Brain microvascular endothelial cell (primary cell): ENCODE results near the gene WDR90.
A peak's percentile ranks its signal among the peaks of the same experiment; 100 is the strongest.

Experiments
- DNase-seq: peaks from one replicate; pipeline ENCODE4 v3.0.0-alpha.2; 2020
- H3K27ac ChIP-seq: fragments of 250-450 bp; sonication (Bioruptor Pico); 2 replicates; pipeline ENCODE4 v1.5.1; 2020; ENCODE audit warnings: mild to moderate bottlenecking, moderate library complexity
- H3K27me3 ChIP-seq: fragments of 250-450 bp; sonication (Bioruptor Pico); replicated peaks from 2 replicates; pipeline ENCODE4 v1.5.1; 2020; ENCODE audit warnings: mild to moderate bottlenecking
- H3K36me3 ChIP-seq: fragments of 250-450 bp; sonication (Bioruptor Pico); replicated peaks from 2 replicates; pipeline ENCODE4 v1.5.1; 2020; ENCODE audit warnings: mild to moderate bottlenecking
- H3K4me3 ChIP-seq: 2 replicates; pipeline ENCODE4 v1.5.1; 2011; ENCODE audit warnings: low read depth, mild to moderate bottlenecking, control low read depth, low read length, moderate library complexity
- in situ Hi-C: cut with HindIII; loops from 2 replicates; pipeline ENCODE4 v1.10.0; 2017; ENCODE audit warnings: low sequenced_read_pairs, low pct_ligation_motif_present
- TF ChIP-seq, protein P1 (sequence below): IDR thresholded peaks from 2 replicates; pipeline ENCODE4 v1.5.1; 2011; ENCODE audit warnings: low read depth, mild to moderate bottlenecking, moderate library complexity, low read length, control low read depth, inconsistent platforms; ENCODE audit errors: missing control alignments

WDR90 gene

DNA sequence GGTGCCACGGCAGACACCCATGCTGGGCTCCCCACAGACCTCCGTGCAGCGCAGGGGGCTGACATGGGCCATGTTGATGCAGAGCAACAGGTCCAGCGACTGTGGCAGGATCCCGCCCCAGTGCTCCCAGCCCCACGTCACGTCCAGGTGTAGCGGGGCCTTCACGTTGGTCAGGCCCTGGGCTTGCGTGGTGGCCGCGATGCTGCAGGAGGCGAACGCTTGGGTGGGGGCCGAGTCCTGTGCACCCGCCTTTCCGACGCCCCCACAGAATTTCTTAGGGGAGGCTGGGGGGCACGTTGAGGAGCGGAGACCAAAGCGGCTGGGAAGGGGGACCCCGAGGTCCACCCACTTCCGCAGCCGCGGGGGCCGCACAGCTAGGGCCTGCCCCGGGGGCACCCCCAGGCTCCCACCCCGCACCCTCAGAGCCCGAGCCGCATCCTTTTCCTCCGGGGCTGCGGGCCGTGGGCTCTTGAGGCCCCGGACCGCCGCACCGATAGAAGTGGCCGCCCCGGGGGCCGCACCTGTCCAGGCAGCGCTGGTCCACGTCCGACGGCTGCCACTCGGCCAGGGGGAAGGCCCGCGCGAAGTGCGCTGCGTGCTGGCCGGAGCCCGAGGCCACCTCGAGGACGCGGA is 13.5 kb upstream of the WDR90 start:
- no peak for DNase-seq

DNA sequence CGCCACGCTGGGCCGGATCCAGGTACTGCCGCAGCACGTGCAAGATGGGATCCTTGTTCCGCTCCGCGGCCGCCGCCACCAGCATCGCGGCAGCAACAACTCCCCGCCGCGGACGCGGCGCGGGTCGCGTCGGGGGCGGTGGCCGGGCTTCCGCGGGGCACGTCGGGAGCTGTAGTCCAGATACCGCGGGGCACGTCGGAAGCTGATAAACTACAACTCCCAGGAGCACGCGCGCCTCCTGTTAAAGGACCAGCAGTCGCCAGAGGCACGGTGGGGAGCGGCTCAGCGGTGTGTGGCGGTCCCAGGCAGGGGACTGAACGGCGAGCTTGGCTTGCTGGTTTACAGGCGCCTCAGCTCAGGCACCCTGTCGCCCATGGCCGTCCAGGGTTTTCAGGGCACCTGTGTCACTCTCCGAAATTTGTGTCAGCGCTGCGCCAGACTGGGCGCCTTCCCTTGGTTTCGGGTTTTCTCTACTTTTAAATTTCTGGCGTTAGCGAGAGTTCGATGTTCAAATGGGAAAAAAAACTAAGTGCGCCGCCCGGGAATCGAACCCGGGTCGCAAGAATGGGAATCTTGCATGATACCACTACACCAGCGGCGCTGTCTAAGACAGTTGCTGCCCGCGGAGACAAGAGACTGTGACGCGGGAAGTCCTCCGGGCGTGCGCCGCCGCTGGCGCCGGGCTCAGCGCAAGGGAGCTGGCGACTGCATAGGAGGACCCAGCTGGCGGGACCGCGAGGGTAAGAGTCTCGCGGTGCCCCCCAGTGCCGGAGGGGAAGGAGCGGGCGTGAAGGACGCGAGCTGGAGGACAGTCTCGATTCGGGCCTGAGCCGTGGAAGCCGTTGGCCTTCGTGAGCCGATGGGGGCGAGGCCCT is 12.7 kb upstream of the WDR90 start, which contains the start of gene METTL26:
TSS of gene METTL26 (minus strand) at position 100 of the 875 bp plus-strand sequence. CDS start at position 85, 15 bp downstream.
- TF ChIP-seq, protein P1, sequence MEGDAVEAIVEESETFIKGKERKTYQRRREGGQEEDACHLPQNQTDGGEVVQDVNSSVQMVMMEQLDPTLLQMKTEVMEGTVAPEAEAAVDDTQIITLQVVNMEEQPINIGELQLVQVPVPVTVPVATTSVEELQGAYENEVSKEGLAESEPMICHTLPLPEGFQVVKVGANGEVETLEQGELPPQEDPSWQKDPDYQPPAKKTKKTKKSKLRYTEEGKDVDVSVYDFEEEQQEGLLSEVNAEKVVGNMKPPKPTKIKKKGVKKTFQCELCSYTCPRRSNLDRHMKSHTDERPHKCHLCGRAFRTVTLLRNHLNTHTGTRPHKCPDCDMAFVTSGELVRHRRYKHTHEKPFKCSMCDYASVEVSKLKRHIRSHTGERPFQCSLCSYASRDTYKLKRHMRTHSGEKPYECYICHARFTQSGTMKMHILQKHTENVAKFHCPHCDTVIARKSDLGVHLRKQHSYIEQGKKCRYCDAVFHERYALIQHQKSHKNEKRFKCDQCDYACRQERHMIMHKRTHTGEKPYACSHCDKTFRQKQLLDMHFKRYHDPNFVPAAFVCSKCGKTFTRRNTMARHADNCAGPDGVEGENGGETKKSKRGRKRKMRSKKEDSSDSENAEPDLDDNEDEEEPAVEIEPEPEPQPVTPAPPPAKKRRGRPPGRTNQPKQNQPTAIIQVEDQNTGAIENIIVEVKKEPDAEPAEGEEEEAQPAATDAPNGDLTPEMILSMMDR = no peak
- in situ Hi-C loops = no loop called here
- peak within 1 kb of the TSS; percentile 61 for H3K27ac ChIP-seq
- H3K4me3 ChIP-seq = peak within 1 kb of the TSS; percentile 81
- peak; percentile 91 for DNase-seq
- H3K27me3 ChIP-seq = no peaks in the 10 kb centered on the region
- H3K36me3 ChIP-seq = peaks cover 9% of the 10 kb centered on the region

More for the DNA sequence above, 13.5 kb upstream of the WDR90 start:
- Histone ChIP-seq H3K4me3 (peak overlapping the region; percentile 81), H3K36me3 (peaks cover 9% of the 10 kb centered on the region), H3K27ac (peak overlapping the region; percentile 61), H3K27me3 (no peaks in the 10 kb centered on the region)
- TF ChIP-seq, protein P1 = no peak
- in situ Hi-C loops = no loop called here

DNA sequence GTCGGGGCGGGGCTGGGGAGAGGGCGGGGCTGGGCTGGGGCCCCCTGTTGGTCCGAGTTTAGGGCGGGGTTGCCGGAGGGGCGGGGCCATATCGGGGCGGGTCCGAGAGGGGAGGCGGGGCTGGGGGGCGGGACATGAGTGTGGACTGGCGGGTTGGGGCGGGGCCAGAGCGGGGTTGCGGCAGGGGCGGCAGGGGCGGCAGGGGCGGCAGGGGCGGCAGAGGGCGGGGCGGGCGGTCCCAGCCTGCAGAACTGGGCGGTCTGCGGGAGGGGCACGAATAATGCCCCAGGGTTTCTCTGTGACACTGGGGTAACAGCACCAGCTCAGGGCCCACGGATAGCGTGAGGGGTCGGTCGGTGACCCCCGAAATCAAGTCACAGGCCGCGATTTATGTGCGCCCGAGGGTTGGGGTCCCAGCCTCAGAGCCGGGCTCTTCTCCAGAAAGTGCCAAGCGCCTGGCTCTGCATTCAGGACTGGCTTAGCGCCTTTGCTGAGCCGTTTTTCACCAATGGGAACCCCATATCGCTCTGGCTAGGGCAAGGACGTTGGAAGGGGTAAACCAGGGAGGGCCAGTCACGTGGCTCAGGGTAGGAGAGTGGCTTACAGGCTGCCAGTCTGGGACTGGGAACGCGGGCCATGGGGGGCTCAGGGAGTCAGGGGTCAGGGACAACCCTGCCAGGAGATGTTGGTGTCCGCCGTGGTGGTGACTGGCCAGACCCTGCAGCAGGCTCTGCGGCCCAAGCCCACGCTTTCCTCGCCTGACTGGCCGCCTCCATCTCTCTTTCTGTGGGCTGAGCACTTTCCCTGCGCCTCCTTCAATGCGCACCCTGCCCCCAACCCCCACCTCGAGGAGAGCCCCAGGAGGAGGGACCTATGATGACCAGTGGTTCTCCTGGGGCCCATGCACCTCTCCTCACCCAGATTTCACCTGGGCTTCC is 11.8 kb upstream of the WDR90 start:
- Histone ChIP-seq H3K27ac (no peak overlapping the region), H3K27me3 (no peaks in the 10 kb centered on the region), H3K36me3 (peaks cover 9% of the 10 kb centered on the region), H3K4me3 (peak overlapping the region; percentile 81)
- in situ Hi-C loops = no loop called here
- TF ChIP-seq, protein P1 = no peak
- peak; percentile 73 for DNase-seq

DNA sequence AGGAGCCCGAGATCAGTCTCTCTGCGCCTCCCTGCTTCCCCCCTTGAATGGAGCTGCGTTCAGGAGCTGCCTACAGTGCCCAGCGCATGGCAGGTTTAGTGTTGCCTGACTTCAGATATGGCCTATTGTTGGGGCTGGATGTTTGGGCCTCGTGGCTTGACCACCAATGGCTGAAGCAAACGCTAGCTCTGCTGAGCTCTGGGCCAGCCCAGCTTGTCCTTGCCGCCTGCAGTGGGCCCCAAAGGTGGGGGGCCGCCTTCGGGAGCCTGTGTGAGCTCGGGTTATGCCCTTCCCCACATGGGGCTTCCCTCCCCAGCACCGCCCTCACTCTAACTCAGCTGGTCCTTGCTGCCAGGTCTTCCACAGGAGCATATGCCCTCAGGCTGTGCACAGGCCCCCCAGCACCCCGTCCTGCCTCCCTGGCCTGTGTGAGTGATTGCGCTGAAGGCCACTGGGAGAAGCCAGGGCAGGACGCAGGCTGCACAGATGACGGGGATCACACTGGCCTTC is 11.1 kb upstream of the WDR90 start:
- H3K27me3 ChIP-seq = no peaks in the 10 kb centered on the region
- no peak for DNase-seq
- peaks cover 9% of the 10 kb centered on the region for H3K36me3 ChIP-seq
- H3K27ac ChIP-seq = no peak overlapping the region
- in situ Hi-C loops = no loop called here
- TF ChIP-seq, protein P1 = no peak
- no peak overlapping the region for H3K4me3 ChIP-seq

DNA sequence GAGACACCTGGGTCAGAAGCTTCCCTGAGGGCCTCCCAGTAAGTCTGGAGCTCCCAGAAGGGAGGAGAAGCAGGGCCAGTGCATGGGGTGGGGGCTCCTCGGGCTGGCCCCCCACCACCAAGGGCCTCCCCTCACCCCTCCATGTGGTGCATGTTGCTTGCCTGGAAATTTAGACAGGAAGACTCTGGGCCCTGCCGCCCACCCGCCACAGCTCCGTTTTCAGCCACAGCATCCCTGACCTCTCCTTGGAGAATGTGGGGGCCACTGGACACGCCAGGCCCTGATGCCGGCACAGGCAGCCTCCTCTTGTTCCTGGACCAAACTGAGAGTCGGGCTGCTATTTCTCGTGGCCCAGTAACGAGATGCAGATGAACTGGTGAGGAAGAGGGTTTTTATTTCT is 10.3 kb upstream of the WDR90 start:
- Histone ChIP-seq H3K27me3 (no peaks in the 10 kb centered on the region), H3K27ac (no peak overlapping the region), H3K4me3 (no peak overlapping the region), H3K36me3 (peaks cover 2% of the 10 kb centered on the region)
- TF ChIP-seq, protein P1 = no peak
- in situ Hi-C loops = no loop called here
- DNase-seq = no peak
